Measurements from ENCODE around the gene IL4I1. TPM values are rescaled to one million over a fixed set of nuclear protein-coding genes. Genes with fewer than 3 reads are reported as not detected.

Gene IL4I1
- polyA plus RNA-seq, 3 donors: 5.6 to 7.6 (median 7.0) TPM

DNA sequence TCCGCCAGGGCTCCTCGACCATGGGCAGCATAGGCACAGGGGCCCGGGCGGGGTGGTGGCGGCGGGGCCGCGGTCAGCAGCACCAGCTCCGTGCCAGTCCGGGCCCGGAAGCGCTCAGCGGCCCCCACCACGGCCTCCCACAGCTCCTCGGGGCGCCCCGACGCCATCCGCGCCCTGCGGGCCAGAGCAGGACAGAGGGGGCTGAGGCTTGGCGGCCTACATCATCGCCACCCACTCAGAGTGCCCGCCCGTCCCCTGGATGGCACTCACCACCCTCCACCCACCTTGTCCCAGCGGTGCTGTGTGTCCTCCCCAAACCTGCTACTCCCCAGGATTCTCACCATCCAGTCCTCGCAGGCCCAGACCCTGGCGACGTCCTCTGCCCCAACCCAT, 23.6 kb downstream of the IL4I1 start:
- Mint-ChIP-seq H3K27me3 (ENCODE audit: low read depth in 3 of 3) (peaks cover 0 to 3% (median 0%) of the 10 kb centered on the region in 3 donors), H3K9me3 (no peaks in the 10 kb centered on the region), H3K27ac (peak overlapping the region in 1 of 7 donors; percentile 32), H3K4me3 (no peak overlapping the region), H3K4me1 (peaks cover 34% of the 10 kb centered on the region), H3K36me3 (peaks cover 15 to 38% of the 10 kb centered on the region in 2 donors)
- Histone ChIP-seq H3K36me3 (replicated peaks in 1 of 2; ENCODE audit: control insufficient read depth in 1 of 2, insufficient read depth in 2 of 2, low read length in 2 of 2) (no peaks in the 10 kb centered on the region), H2AFZ (ENCODE audit: insufficient read depth, low read depth, low read length, poor library complexity, severe bottlenecking) (no peak overlapping the region), H3K27me3 (ENCODE audit: control insufficient read depth in 2 of 2, insufficient read depth in 2 of 2, low read length in 2 of 2) (no peaks in the 10 kb centered on the region), H3K9me3 (replicated peaks in 1 of 2; ENCODE audit: control insufficient read depth in 1 of 2, insufficient read depth in 1 of 2, low read length in 2 of 2) (no peaks in the 10 kb centered on the region), H3K9ac (ENCODE audit: insufficient read depth, low read length, poor library complexity, severe bottlenecking) (no peak overlapping the region), H3K27ac (ENCODE audit: low read depth in 1 of 2, low read length in 2 of 2) (no peak overlapping the region), H3K79me2 (ENCODE audit: insufficient read depth, low read length) (peaks cover 28% of the 10 kb centered on the region), H3K4me3 (replicated peaks in 1 of 3; ENCODE audit: low read depth in 2 of 3, low read length in 3 of 3) (no peak overlapping the region), H3K4me2 (replicated peaks; ENCODE audit: extremely low read depth, low read length, poor library complexity, severe bottlenecking) (no peak overlapping the region), H4K20me1 (ENCODE audit: insufficient read depth, low read length) (peaks cover 4% of the 10 kb centered on the region), H3K4me1 (ENCODE audit: control insufficient read depth in 1 of 2, insufficient read depth in 2 of 2, low read length in 2 of 2) (peaks cover 34 to 39% of the 10 kb centered on the region in 2 donors)
- intact Hi-C loops (cut with micrococcal nuclease): no loop called here
- WGBS (ENCODE audit: insufficient coverage): 96% methylated on average over 26 of the region's 29 CpGs
- DNase-seq: no peak
- TF ChIP-seq, protein P1, sequence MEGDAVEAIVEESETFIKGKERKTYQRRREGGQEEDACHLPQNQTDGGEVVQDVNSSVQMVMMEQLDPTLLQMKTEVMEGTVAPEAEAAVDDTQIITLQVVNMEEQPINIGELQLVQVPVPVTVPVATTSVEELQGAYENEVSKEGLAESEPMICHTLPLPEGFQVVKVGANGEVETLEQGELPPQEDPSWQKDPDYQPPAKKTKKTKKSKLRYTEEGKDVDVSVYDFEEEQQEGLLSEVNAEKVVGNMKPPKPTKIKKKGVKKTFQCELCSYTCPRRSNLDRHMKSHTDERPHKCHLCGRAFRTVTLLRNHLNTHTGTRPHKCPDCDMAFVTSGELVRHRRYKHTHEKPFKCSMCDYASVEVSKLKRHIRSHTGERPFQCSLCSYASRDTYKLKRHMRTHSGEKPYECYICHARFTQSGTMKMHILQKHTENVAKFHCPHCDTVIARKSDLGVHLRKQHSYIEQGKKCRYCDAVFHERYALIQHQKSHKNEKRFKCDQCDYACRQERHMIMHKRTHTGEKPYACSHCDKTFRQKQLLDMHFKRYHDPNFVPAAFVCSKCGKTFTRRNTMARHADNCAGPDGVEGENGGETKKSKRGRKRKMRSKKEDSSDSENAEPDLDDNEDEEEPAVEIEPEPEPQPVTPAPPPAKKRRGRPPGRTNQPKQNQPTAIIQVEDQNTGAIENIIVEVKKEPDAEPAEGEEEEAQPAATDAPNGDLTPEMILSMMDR (IDR thresholded peaks at IDR 0.05): no peak

DNA sequence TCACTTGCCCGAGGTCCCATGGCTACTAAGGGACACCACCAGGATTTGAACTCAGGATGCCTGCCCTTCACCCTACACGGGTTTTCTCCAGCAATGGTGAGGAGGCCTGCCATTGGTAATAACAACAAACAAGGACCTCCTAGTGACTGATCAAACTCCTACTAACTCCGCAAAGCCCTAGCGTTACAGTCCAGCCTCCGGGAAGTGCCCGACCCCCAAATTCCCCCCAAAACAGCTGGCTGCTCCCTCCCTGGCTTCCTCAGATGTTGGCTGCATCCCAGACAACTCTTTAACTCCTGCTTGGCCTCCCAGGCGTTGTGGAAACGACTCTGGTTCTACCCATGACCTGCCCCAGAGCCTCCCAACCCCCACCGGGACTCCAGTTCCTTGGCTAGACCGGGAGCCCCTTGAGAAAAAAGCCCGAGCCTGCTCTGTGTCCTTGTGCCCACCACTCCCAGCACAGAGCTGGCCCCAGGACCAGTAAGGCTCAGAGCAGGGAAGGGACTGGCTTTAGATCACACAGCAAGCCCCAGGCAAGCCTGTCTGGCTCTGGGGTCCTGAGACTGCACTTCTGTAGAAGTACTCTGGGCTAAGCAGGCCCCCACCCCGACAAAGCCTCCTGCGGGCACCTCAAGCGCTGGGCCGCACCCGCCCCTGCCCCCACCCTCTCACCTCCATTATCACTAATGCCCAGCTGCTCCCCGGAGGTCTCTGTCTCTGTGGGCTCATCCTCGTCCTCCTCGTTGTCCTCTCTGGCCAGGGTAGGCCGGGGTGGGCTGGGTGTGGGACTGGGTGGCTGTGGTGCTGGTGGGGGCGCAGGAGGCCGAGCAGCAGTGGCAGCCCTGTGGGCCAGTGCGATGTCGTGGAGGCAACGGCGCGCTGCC, 24.2 kb downstream of the IL4I1 start:
- Histone ChIP-seq H3K79me2 (ENCODE audit: insufficient read depth, low read length) (peaks cover 28% of the 10 kb centered on the region), H3K4me3 (replicated peaks in 1 of 3; ENCODE audit: low read depth in 2 of 3, low read length in 3 of 3) (no peak overlapping the region), H3K9ac (ENCODE audit: insufficient read depth, low read length, poor library complexity, severe bottlenecking) (no peak overlapping the region), H3K36me3 (replicated peaks in 1 of 2; ENCODE audit: control insufficient read depth in 1 of 2, insufficient read depth in 2 of 2, low read length in 2 of 2) (no peaks in the 10 kb centered on the region), H3K27me3 (ENCODE audit: control insufficient read depth in 2 of 2, insufficient read depth in 2 of 2, low read length in 2 of 2) (no peaks in the 10 kb centered on the region), H4K20me1 (ENCODE audit: insufficient read depth, low read length) (peaks cover 4% of the 10 kb centered on the region), H2AFZ (ENCODE audit: insufficient read depth, low read depth, low read length, poor library complexity, severe bottlenecking) (no peak overlapping the region), H3K27ac (ENCODE audit: low read depth in 1 of 2, low read length in 2 of 2) (no peak overlapping the region), H3K4me2 (replicated peaks; ENCODE audit: extremely low read depth, low read length, poor library complexity, severe bottlenecking) (no peak overlapping the region), H3K4me1 (ENCODE audit: control insufficient read depth in 1 of 2, insufficient read depth in 2 of 2, low read length in 2 of 2) (peaks cover 38 to 43% of the 10 kb centered on the region in 2 donors), H3K9me3 (replicated peaks in 1 of 2; ENCODE audit: control insufficient read depth in 1 of 2, insufficient read depth in 1 of 2, low read length in 2 of 2) (no peaks in the 10 kb centered on the region)
- 98% methylated on average over 15 of the region's 27 CpGs for WGBS (ENCODE audit: insufficient coverage)
- TF ChIP-seq, protein P1 (IDR thresholded peaks at IDR 0.05): no peak
- Mint-ChIP-seq H3K4me1 (peaks cover 36% of the 10 kb centered on the region), H3K27me3 (ENCODE audit: low read depth in 3 of 3) (peaks cover 0 to 3% (median 0%) of the 10 kb centered on the region in 3 donors), H3K36me3 (peaks cover 15 to 38% of the 10 kb centered on the region in 2 donors), H3K4me3 (no peak overlapping the region), H3K9me3 (no peaks in the 10 kb centered on the region), H3K27ac (peak overlapping the region in 1 of 7 donors; percentile 47)
- intact Hi-C loops (cut with micrococcal nuclease): no loop called here
- no peak for DNase-seq
